Esophagus muscularis mucosa (tissue), 3 donors: ENCODE measurements around the gene NDUFS5.

Experiments
- POLR2A ChIP-seq: fragments of 450-650 bp; IDR thresholded peaks from one replicate; pipeline ENCODE4 v1.6.1; 2017; ENCODE audit warnings: antibody characterized with exemption, moderate library complexity, mild to moderate bottlenecking, low read depth
- POLR2AphosphoS5 ChIP-seq, 2 donors: sonication (generic); formaldehyde crosslinking; IDR thresholded peaks; one replicate each; pipeline ENCODE4 v1.6.1; 2017; ENCODE audit warnings: antibody characterized with exemption in 2 of 2
- TF ChIP-seq, protein P1 (sequence below), 3 experiments: fragments of 200-600 bp in 2 of 3; fragments of 450-650 bp in 1 of 3; sonication (generic) in 2 of 3; IDR thresholded peaks; one replicate each; pipeline ENCODE4 v1.5.1; 2017 to 2019; ENCODE audit warnings: antibody characterized with exemption in 3 of 3, mild to moderate bottlenecking in 2 of 3, moderate library complexity in 1 of 3

DNA sequence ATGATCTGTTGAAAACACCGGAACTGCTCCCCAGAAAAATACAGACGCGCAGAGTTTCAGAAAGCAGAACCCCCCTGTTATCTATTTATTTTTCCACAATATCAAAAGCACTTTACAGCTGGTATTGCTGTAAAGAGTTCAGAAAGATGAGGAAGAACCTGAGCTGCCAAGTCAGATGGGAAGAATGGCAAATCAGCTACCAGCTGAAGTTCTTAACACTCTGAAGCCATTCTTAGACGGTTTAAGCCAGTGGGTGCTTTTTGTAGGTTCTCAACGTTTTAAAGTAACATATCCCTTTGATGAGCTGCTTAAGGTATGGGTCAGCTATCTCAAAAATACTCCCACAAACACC, 35.8 kb upstream of the NDUFS5 start:
- TF ChIP-seq POLR2A (no peak), POLR2AphosphoS5 (IDR thresholded peaks at IDR 0.05) (no peak)
- TF ChIP-seq, protein P1, sequence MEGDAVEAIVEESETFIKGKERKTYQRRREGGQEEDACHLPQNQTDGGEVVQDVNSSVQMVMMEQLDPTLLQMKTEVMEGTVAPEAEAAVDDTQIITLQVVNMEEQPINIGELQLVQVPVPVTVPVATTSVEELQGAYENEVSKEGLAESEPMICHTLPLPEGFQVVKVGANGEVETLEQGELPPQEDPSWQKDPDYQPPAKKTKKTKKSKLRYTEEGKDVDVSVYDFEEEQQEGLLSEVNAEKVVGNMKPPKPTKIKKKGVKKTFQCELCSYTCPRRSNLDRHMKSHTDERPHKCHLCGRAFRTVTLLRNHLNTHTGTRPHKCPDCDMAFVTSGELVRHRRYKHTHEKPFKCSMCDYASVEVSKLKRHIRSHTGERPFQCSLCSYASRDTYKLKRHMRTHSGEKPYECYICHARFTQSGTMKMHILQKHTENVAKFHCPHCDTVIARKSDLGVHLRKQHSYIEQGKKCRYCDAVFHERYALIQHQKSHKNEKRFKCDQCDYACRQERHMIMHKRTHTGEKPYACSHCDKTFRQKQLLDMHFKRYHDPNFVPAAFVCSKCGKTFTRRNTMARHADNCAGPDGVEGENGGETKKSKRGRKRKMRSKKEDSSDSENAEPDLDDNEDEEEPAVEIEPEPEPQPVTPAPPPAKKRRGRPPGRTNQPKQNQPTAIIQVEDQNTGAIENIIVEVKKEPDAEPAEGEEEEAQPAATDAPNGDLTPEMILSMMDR (IDR thresholded peaks at IDR 0.05) = no peak
